Common myeloid progenitor, CD34-positive (primary cell): ENCODE measurements around the gene CARD6.
"Not testable (repeated sequence)": the region's sequence is repeated elsewhere in the genome, so short reads cannot be mapped to it uniquely, and the experiment has no call there.

Source experiments
- CTCF ChIA-PET: fragments of 350-600 bp; sonication (Branson Sonifier 250); formaldehyde crosslinking; loops from one replicate; lab custom pipeline; 2021; ENCODE audit warnings: antibody characterized with exemption; lab: Charles Lee
- POLR2A ChIA-PET: fragments of 350-600 bp; sonication (Branson Sonifier 250); formaldehyde crosslinking; loops from one replicate; lab custom pipeline; 2021; ENCODE audit warnings: antibody characterized with exemption; lab: Charles Lee
- DNase-seq, 3 donors: peaks; one replicate each; pipeline versions ENCODE4 v3.0.0 to v3.0.0-alpha.2; 2013
- H3K27ac ChIP-seq, 2 experiments: 1 replicate in 1 of 2; 2 replicates in 1 of 2; pipeline ENCODE4 v1.7.0; 2013; ENCODE audit warnings: inconsistent platforms in 2 of 2, low read length in 2 of 2, mild to moderate bottlenecking in 2 of 2, low read depth in 1 of 2, moderate library complexity in 1 of 2; ENCODE audit not compliant: severe bottlenecking in 2 of 2, insufficient read depth in 1 of 2, poor library complexity in 1 of 2
- H3K27me3 ChIP-seq, 5 experiments: replicated peaks in 2 of 5; 1 replicate in 3 of 5; 2 replicates in 2 of 5; pipeline versions ENCODE4 v1.6.1 to v1.7.0; 2013; ENCODE audit warnings: low read length in 4 of 5, mild to moderate bottlenecking in 2 of 5, moderate library complexity in 2 of 5, inconsistent platforms in 1 of 5; ENCODE audit not compliant: insufficient read depth in 5 of 5, control insufficient read depth in 4 of 5
- H3K36me3 ChIP-seq, 4 experiments: 1 replicate in 2 of 4; 2 replicates in 2 of 4; pipeline versions ENCODE4 v1.6.1 to v1.7.0; 2013; ENCODE audit warnings: low read length in 3 of 4, control low read depth in 1 of 4, mild to moderate bottlenecking in 1 of 4; ENCODE audit not compliant: control insufficient read depth in 4 of 4, insufficient read depth in 4 of 4
- H3K4me1 ChIP-seq, 4 experiments: 1 replicate in 3 of 4; 2 replicates in 1 of 4; pipeline versions ENCODE4 v1.6.1 to v1.7.1; 2013; ENCODE audit warnings: low read length in 3 of 4, mild to moderate bottlenecking in 3 of 4, control low read depth in 1 of 4, inconsistent platforms in 1 of 4, moderate library complexity in 1 of 4; ENCODE audit not compliant: control insufficient read depth in 4 of 4, insufficient read depth in 4 of 4; ENCODE audit errors: control extremely low read depth in 1 of 4
- H3K4me3 ChIP-seq, 7 experiments: 1 replicate in 4 of 7; 2 replicates in 3 of 7; pipeline versions ENCODE4 v1.5.1 to v1.7.0; 2013; ENCODE audit warnings: mild to moderate bottlenecking in 7 of 7, low read length in 6 of 7, moderate library complexity in 6 of 7, inconsistent platforms in 2 of 7, low read depth in 2 of 7, control low read depth in 1 of 7; ENCODE audit not compliant: insufficient read depth in 4 of 7, control insufficient read depth in 1 of 7; ENCODE audit errors: extremely low read depth in 1 of 7
- H3K9me3 ChIP-seq, 5 experiments: 1 replicate in 4 of 5; 2 replicates in 1 of 5; pipeline versions ENCODE4 v1.6.1 to v1.7.1; 2013; ENCODE audit warnings: low read length in 4 of 5, mild to moderate bottlenecking in 2 of 5, inconsistent platforms in 1 of 5, low read depth in 1 of 5, moderate library complexity in 1 of 5; ENCODE audit not compliant: control insufficient read depth in 4 of 5, insufficient read depth in 2 of 5; ENCODE audit errors: control extremely low read depth in 1 of 5
- WGBS: methylation state at CpG from one replicate; pipeline ENCODE4 v1.1.5; 2013; ENCODE audit not compliant: insufficient coverage; 5-methylcytosine and 5-hydroxymethylcytosine counted together

Gene CARD6

GRCh38 chr5:40895440-40896425 lies 54.6 kb downstream of the CARD6 start:
- 98% methylated on average over 7 of the region's 10 CpGs for WGBS
- H3K27me3 ChIP-seq, POLR2A ChIA-PET, H3K9me3 ChIP-seq, H3K27ac ChIP-seq, DNase-seq, H3K4me1 ChIP-seq, H3K36me3 ChIP-seq, H3K4me3 ChIP-seq: not testable (repeated sequence)
- CTCF ChIA-PET: interaction anchor here (2.5 kb wide), 1 partner anchor 9 kb away, joined by 9 read pairs; no protein-coding TSS in a partner anchor

GRCh38 chr5:40904205-40904993 lies 63.2 kb downstream of the CARD6 start:
- WGBS: 97% methylated on average over 5 of the region's 7 CpGs
- peak; percentile 31 to 47 (median 47) for DNase-seq
- Histone ChIP-seq H3K27ac (no peak overlapping the region), H3K4me3 (no peak overlapping the region), H3K27me3 (peaks cover 0 to 2% (median 0%) of the 10 kb centered on the region in 5 experiments), H3K9me3 (no peaks in the 10 kb centered on the region), H3K4me1 (no peaks in the 10 kb centered on the region), H3K36me3 (no peaks in the 10 kb centered on the region)
- ChIA-PET POLR2A (interaction anchor here (0.6 kb wide), 2 partner anchors 20 to 155 kb away, joined by 3 read pairs; no protein-coding TSS in a partner anchor), CTCF (interaction anchor here (0.9 to 1.7 kb wide), 3 partner anchors 10 to 939 kb away, joined by 4 to 9 read pairs (median 4); no protein-coding TSS in a partner anchor)

- H3K27ac ChIP-seq: no peak overlapping the region
- POLR2A ChIA-PET: interaction anchor here (0.6 kb wide), 1 partner anchor 20 kb away, joined by 3 read pairs; no protein-coding TSS in a partner anchor
- H3K4me3 ChIP-seq: no peak overlapping the region
- peaks cover 0 to 2% (median 0%) of the 10 kb centered on the region in 5 experiments for H3K27me3 ChIP-seq
- H3K9me3 ChIP-seq: no peaks in the 10 kb centered on the region
- no peaks in the 10 kb centered on the region for H3K4me1 ChIP-seq
- 50% methylated on average over 1 of the region's 2 CpGs for WGBS
- DNase-seq: no peak
- H3K36me3 ChIP-seq: no peaks in the 10 kb centered on the region
- CTCF ChIA-PET: interaction anchor here (0.9 to 1.7 kb wide), 2 partner anchors 11 to 939 kb away, joined by 4 to 9 read pairs; no protein-coding TSS in a partner anchor
These were observed 63.8 kb downstream of the CARD6 start for GRCh38 chr5:40904994-40905306.

GRCh38 chr5:40906351-40906751 lies 65.2 kb downstream of the CARD6 start:
- POLR2A ChIA-PET: no interaction called here
- Histone ChIP-seq H3K27me3 (peaks cover 0 to 4% (median 0%) of the 10 kb centered on the region in 5 experiments), H3K27ac (no peak overlapping the region), H3K4me1 (no peaks in the 10 kb centered on the region), H3K4me3 (no peak overlapping the region), H3K36me3 (no peaks in the 10 kb centered on the region), H3K9me3 (no peaks in the 10 kb centered on the region)
- CTCF ChIA-PET: interaction anchor here (1.4 kb wide), 1 partner anchor 1192 kb away, joined by 3 read pairs; no protein-coding TSS in a partner anchor
- 100% methylated on average over 1 of the region's 1 CpG for WGBS
- DNase-seq: no peak

GRCh38 chr5:40909264-40909663 lies 68.1 kb downstream of the CARD6 start, which contains the start of gene C7:
Gene C7 (plus strand): TSS chr5:40909497. CDS start chr5:40909611, 114 bp downstream.
- no peak for DNase-seq
- H3K36me3 ChIP-seq: no peaks in the 10 kb centered on the region
- H3K27ac ChIP-seq: no peak within 1 kb of the TSS
- 19% methylated on average over 2 of the region's 3 CpGs for WGBS
- no peak within 1 kb of the TSS for H3K4me3 ChIP-seq
- H3K4me1 ChIP-seq: no peaks in the 10 kb centered on the region
- ChIA-PET POLR2A (no interaction called here), CTCF (no interaction called here)
- no peaks in the 10 kb centered on the region for H3K9me3 ChIP-seq
- H3K27me3 ChIP-seq: peaks cover 0 to 5% (median 0%) of the 10 kb centered on the region in 5 experiments

- H3K27ac ChIP-seq: no peak overlapping the region
- ChIA-PET POLR2A (no interaction called here), CTCF (interaction anchor here (0.9 kb wide), 1 partner anchor 8 kb away, joined by 4 read pairs; no protein-coding TSS in a partner anchor)
- no peaks in the 10 kb centered on the region for H3K4me1 ChIP-seq
- DNase-seq: no peak
- no peaks in the 10 kb centered on the region for H3K36me3 ChIP-seq
- WGBS: 60% methylated on average over 1 of the region's 2 CpGs
- no peaks in the 10 kb centered on the region for H3K9me3 ChIP-seq
- no peak overlapping the region for H3K4me3 ChIP-seq
- H3K27me3 ChIP-seq: peaks cover 0 to 5% (median 0%) of the 10 kb centered on the region in 5 experiments
These were observed 68.6 kb downstream of the CARD6 start for GRCh38 chr5:40909723-40910122.
